Measurements from ENCODE around the gene HOXC5. TPM values are rescaled to one million over a fixed set of nuclear protein-coding genes. Genes with fewer than 3 reads are reported as not detected.

The HOXC5 gene
- total RNA-seq, 1 donor from 2014 or later, result not detected

- DNase-seq, result no peak
- Mint-ChIP-seq H3K27ac (ENCODE audit: unreplicated experiment) (no peak overlapping the region), H3K4me1 (ENCODE audit: low read depth, unreplicated experiment) (peaks cover 9% of the 10 kb centered on the region), H3K9me3 (ENCODE audit: unreplicated experiment) (peaks cover 2% of the 10 kb centered on the region), H3K4me3 (ENCODE audit: unreplicated experiment) (no peak overlapping the region), H3K36me3 (ENCODE audit: unreplicated experiment) (no peaks in the 10 kb centered on the region), H3K27me3 (ENCODE audit: unreplicated experiment) (peaks cover 37% of the 10 kb centered on the region)
- no peak for TF ChIP-seq CTCF (IDR thresholded peaks at IDR 0.05; ENCODE audit: partially characterized antibody, unreplicated experiment)
Observed at GRCh38 chr12:54020591-54021405, 12.1 kb upstream of the HOXC5 start.

GRCh38 chr12:54021432-54022013, 11.3 kb upstream of the HOXC5 start:
- Mint-ChIP-seq H3K4me3 (ENCODE audit: unreplicated experiment) (no peak overlapping the region), H3K9me3 (ENCODE audit: unreplicated experiment) (peaks cover 2% of the 10 kb centered on the region), H3K4me1 (ENCODE audit: low read depth, unreplicated experiment) (peaks cover 9% of the 10 kb centered on the region), H3K27ac (ENCODE audit: unreplicated experiment) (no peak overlapping the region), H3K27me3 (ENCODE audit: unreplicated experiment) (peaks cover 39% of the 10 kb centered on the region), H3K36me3 (ENCODE audit: unreplicated experiment) (no peaks in the 10 kb centered on the region)
- DNase-seq, result no peak
- no peak for TF ChIP-seq CTCF (IDR thresholded peaks at IDR 0.05; ENCODE audit: partially characterized antibody, unreplicated experiment)

- Mint-ChIP-seq H3K36me3 (ENCODE audit: unreplicated experiment) (no peaks in the 10 kb centered on the region), H3K4me1 (ENCODE audit: low read depth, unreplicated experiment) (peaks cover 3% of the 10 kb centered on the region), H3K27me3 (ENCODE audit: unreplicated experiment) (peaks cover 44% of the 10 kb centered on the region), H3K4me3 (ENCODE audit: unreplicated experiment) (no peak overlapping the region), H3K9me3 (ENCODE audit: unreplicated experiment) (peaks cover 2% of the 10 kb centered on the region), H3K27ac (ENCODE audit: unreplicated experiment) (no peak overlapping the region)
- DNase-seq, result no peak
- TF ChIP-seq CTCF (IDR thresholded peaks at IDR 0.05; ENCODE audit: partially characterized antibody, unreplicated experiment), result no peak
Observed at GRCh38 chr12:54022960-54023884, 9.6 kb upstream of the HOXC5 start.

GRCh38 chr12:54024127-54024526, 8.7 kb upstream of the HOXC5 start:
- Mint-ChIP-seq H3K27ac (ENCODE audit: unreplicated experiment) (no peak overlapping the region), H3K27me3 (ENCODE audit: unreplicated experiment) (peaks cover 49% of the 10 kb centered on the region), H3K4me3 (ENCODE audit: unreplicated experiment) (no peak overlapping the region), H3K36me3 (ENCODE audit: unreplicated experiment) (no peaks in the 10 kb centered on the region), H3K9me3 (ENCODE audit: unreplicated experiment) (peaks cover 2% of the 10 kb centered on the region), H3K4me1 (ENCODE audit: low read depth, unreplicated experiment) (peaks cover 3% of the 10 kb centered on the region)
- no peak for TF ChIP-seq CTCF (IDR thresholded peaks at IDR 0.05; ENCODE audit: partially characterized antibody, unreplicated experiment)
- no peak for DNase-seq
